K562 (cell line): Measurements from ENCODE around the gene MPV17L2. TPM values are rescaled to one million over a fixed set of nuclear protein-coding genes. Genes with fewer than 3 reads are reported as not detected.
A peak's percentile ranks its signal among the peaks of the same experiment; 100 is the strongest.

Experiments
- ATF2 ChIP-seq: sonication (generic); formaldehyde crosslinking; IDR thresholded peaks from 2 replicates; pipeline ENCODE4 v1.8.1; 2022; ENCODE audit warnings: missing genetic modification reagents
- BCLAF1 ChIP-seq, 2 experiments: fragments of 450-650 bp in 1 of 2; IDR thresholded peaks; 2 replicates each; pipeline ENCODE4 v1.6.1; 2011 to 2017; ENCODE audit warnings: low read depth in 2 of 2, antibody characterized with exemption in 1 of 2, borderline replicate concordance in 1 of 2, low read length in 1 of 2, mild to moderate bottlenecking in 1 of 2, mixed read lengths in 1 of 2; ENCODE audit not compliant: control insufficient read depth in 1 of 2
- C11orf30 ChIP-seq: fragments of 450-650 bp; IDR thresholded peaks from 2 replicates; pipeline ENCODE4 v1.6.1; 2016; ENCODE audit warnings: low read depth, mild to moderate bottlenecking
- CBX1 ChIP-seq: sonication (generic); IDR thresholded peaks from 2 replicates; pipeline ENCODE4 v1.6.1; 2016; ENCODE audit warnings: antibody characterized with exemption, low read depth, mild to moderate bottlenecking
- CREM ChIP-seq: IDR thresholded peaks from 2 replicates; pipeline ENCODE4 v1.6.1; 2014; ENCODE audit warnings: antibody characterized with exemption, low read depth
- EHMT2 ChIP-seq: fragments of 450-650 bp; IDR thresholded peaks from 2 replicates; pipeline ENCODE4 v1.6.1; 2018; ENCODE audit warnings: antibody characterized with exemption
- HCFC1 ChIP-seq: IDR thresholded peaks from 2 replicates; pipeline ENCODE4 v1.6.1; 2012; ENCODE audit warnings: low read depth, low read length, improper control_type of control experiment
- JUN ChIP-seq, 2 experiments: sonication (generic) in 1 of 2; formaldehyde crosslinking in 1 of 2; IDR thresholded peaks; 2 replicates each; pipeline versions ENCODE4 v1.6.1 to v1.8.0; 2012 to 2022; ENCODE audit warnings: borderline replicate concordance in 2 of 2, mild to moderate bottlenecking in 2 of 2, improper control_type of control experiment in 1 of 2, low read depth in 1 of 2, low read length in 1 of 2, missing genetic modification reagents in 1 of 2
- KLF16 ChIP-seq: IDR thresholded peaks from 2 replicates; pipeline ENCODE4 v1.6.1; 2016; ENCODE audit warnings: antibody characterized with exemption
- MED1 ChIP-seq: sonication (generic); formaldehyde crosslinking; IDR thresholded peaks from 2 replicates; pipeline ENCODE4 v1.8.1; 2023; ENCODE audit warnings: missing genetic modification reagents, borderline replicate concordance
- NFXL1 ChIP-seq: fragments of 450-650 bp; formaldehyde crosslinking; IDR thresholded peaks from 2 replicates; pipeline ENCODE4 v1.4.0; 2021; ENCODE audit warnings: mild to moderate bottlenecking
- NONO ChIP-seq, 2 experiments: fragments of 200-400 bp in 1 of 2; fragments of 450-650 bp in 1 of 2; formaldehyde crosslinking in 1 of 2; IDR thresholded peaks; 2 replicates each; pipeline ENCODE4 v1.6.1; 2017; ENCODE audit warnings: low read depth in 2 of 2, mild to moderate bottlenecking in 2 of 2, moderate library complexity in 2 of 2, low read length in 1 of 2
- POLR2AphosphoS5 ChIP-seq: IDR thresholded peaks from 2 replicates; pipeline ENCODE4 v1.6.1; 2011; ENCODE audit warnings: mild to moderate bottlenecking, low read depth, low read length, moderate library complexity; ENCODE audit not compliant: control insufficient read depth, insufficient read depth
- POLR2H ChIP-seq: IDR thresholded peaks from 2 replicates; pipeline ENCODE4 v1.6.1; 2016; ENCODE audit warnings: missing genetic modification characterization, low read depth, mild to moderate bottlenecking, control low read depth, missing compliant biosample characterization, moderate library complexity
- POLR3G ChIP-seq: IDR thresholded peaks from 2 replicates; pipeline ENCODE4 v1.6.1; 2011; ENCODE audit not compliant: insufficient read length, insufficient replicate concordance; ENCODE audit errors: extremely low read depth
- PPARD ChIP-seq: fragments of 250-450 bp; sonication (Bioruptor Pico); IDR thresholded peaks from 2 replicates; pipeline ENCODE4 v1.8.0; 2022; ENCODE audit warnings: inconsistent platforms, mild to moderate bottlenecking, moderate library complexity
- RNF2 ChIP-seq: sonication (generic); IDR thresholded peaks from 2 replicates; pipeline ENCODE4 v1.6.1; 2016
- SNRNP70 ChIP-seq: fragments of 200-400 bp; formaldehyde crosslinking; optimal IDR thresholded peaks from 2 replicates; pipeline ENCODE3; 2017; ENCODE audit warnings: low read depth, low read length
- SREBF1 ChIP-seq: fragments of 150-350 bp; IDR thresholded peaks from 2 replicates; pipeline ENCODE4 v1.6.1; 2014; ENCODE audit warnings: antibody characterized with exemption, low read depth, low read length, borderline replicate concordance
- USF2 ChIP-seq: sonication (generic); formaldehyde crosslinking; IDR thresholded peaks from 2 replicates; pipeline ENCODE4 v1.5.0; 2020; ENCODE audit warnings: missing genetic modification reagents
- ZNF140 ChIP-seq: fragments of 250-450 bp; sonication (Bioruptor Pico); IDR thresholded peaks from 2 replicates; pipeline ENCODE4 v1.8.0; 2021; ENCODE audit warnings: moderate library complexity, mild to moderate bottlenecking, inconsistent platforms
- ZNF277 ChIP-seq: fragments of 250-450 bp; sonication (Bioruptor Pico); IDR thresholded peaks from 2 replicates; pipeline ENCODE4 v1.8.0; 2022; ENCODE audit warnings: inconsistent platforms, mild to moderate bottlenecking, moderate library complexity, borderline replicate concordance
- ZNF444 ChIP-seq: fragments of 250-450 bp; sonication (Bioruptor Pico); IDR thresholded peaks from 2 replicates; pipeline ENCODE4 v1.4.0; 2020; ENCODE audit warnings: mild to moderate bottlenecking, moderate library complexity
- ZNF780A ChIP-seq: fragments of 250-450 bp; sonication (Bioruptor Pico); IDR thresholded peaks from 2 replicates; pipeline ENCODE4 v1.5.0; 2021; ENCODE audit warnings: mild to moderate bottlenecking
- polyA plus RNA-seq, 8 experiments: library from polyadenylated mRNA; depleted of rRNA in 4 of 8; stranded (reverse) in 5 of 8; unstranded in 3 of 8; fragments of >200 nt; fragmentation: Nextera tagmentation in 2 of 8; fragmentation: Illumina TruSeq in 1 of 8; extraction: Ambion mirVana in 2 of 8; extraction: Trizol in 1 of 8; gene quantifications; 2 replicates each; pipeline versions ENCODE4 v1.2.1 to v1.2.3, GENCODE V29; 2011 to 2014; ENCODE audit warnings: inconsistent platforms in 1 of 8, missing spikeins in 1 of 8
- total RNA-seq, 7 experiments: library from RNA; depleted of rRNA in 6 of 7; stranded (reverse); fragments of >200 nt in 6 of 7; fragmentation: Illumina TruSeq in 2 of 7; extraction: Trizol in 2 of 7; gene quantifications; 2 replicates each; pipeline versions ENCODE4 v1.2.1 to v1.2.3, GENCODE V29; 2011 to 2021; ENCODE audit warnings: low replicate concordance in 1 of 7

Gene MPV17L2
- total and polyA plus RNA-seq, 9 of the 15 experiments (the other 6 are each of a cell fraction or from before 2014, with no cell fraction given), result 10.6 to 60.2 (median 28.5) TPM

GRCh38 chr19:18239303-18239702, 46.3 kb downstream of the MPV17L2 start (continued):
- 0 out of 2 replicates have a peak, but pooled peaks have one; percentile 38 for TF ChIP-seq CBX1
- TF ChIP-seq ZNF277 (CRISPR knock-in tag), result no peak
- TF ChIP-seq POLR2H (tag), result no peak
- no peak for TF ChIP-seq RNF2
- no peak for TF ChIP-seq HCFC1
- TF ChIP-seq SNRNP70, result no peak
- TF ChIP-seq ZNF444, result no peak
- no peak for TF ChIP-seq POLR3G
- no peak for TF ChIP-seq BCLAF1 (IDR thresholded peaks at IDR 0.05; ENCODE audit: borderline replicate concordance in 1 of 2, control insufficient read depth in 1 of 2, low read depth in 2 of 2, low read length in 1 of 2)
- TF ChIP-seq USF2, result peak; percentile 41
- TF ChIP-seq ATF2, result no peak
- no peak for TF ChIP-seq ZNF140 (CRISPR knock-in tag)
- no peak for TF ChIP-seq PPARD (CRISPR knock-in tag)
- no peak for TF ChIP-seq SREBF1
- no peak for TF ChIP-seq POLR2AphosphoS5
- no peak for TF ChIP-seq C11orf30
- no peak for TF ChIP-seq NFXL1
- TF ChIP-seq ZNF780A, result no peak
- no peak for TF ChIP-seq MED1 (CRISPR knock-in tag)
- TF ChIP-seq JUN (IDR thresholded peaks at IDR 0.05; ENCODE audit: borderline replicate concordance, low read depth, low read length), result no peak
- no peak for TF ChIP-seq JUN (CRISPR knock-in tag; IDR thresholded peaks at IDR 0.05; ENCODE audit: borderline replicate concordance)
- TF ChIP-seq KLF16, result no peak
- TF ChIP-seq NONO (IDR thresholded peaks at IDR 0.05; ENCODE audit: low read depth in 2 of 2, low read length in 1 of 2), result no peak
- peak; percentile 96 for TF ChIP-seq EHMT2
- TF ChIP-seq CREM, result no peak; the same call in 1 of the 2 replicates
